HG02973 (cell line): ENCODE data around the gene ZNRD2.

Experiments
- ATAC-seq: cut with Tn5 transposase; IDR thresholded peaks from one replicate; pipeline ENCODE4 v1.9.1; 2021; ENCODE audit warnings: moderate library complexity; ENCODE audit not compliant: unreplicated experiment

Gene ZNRD2

DNA sequence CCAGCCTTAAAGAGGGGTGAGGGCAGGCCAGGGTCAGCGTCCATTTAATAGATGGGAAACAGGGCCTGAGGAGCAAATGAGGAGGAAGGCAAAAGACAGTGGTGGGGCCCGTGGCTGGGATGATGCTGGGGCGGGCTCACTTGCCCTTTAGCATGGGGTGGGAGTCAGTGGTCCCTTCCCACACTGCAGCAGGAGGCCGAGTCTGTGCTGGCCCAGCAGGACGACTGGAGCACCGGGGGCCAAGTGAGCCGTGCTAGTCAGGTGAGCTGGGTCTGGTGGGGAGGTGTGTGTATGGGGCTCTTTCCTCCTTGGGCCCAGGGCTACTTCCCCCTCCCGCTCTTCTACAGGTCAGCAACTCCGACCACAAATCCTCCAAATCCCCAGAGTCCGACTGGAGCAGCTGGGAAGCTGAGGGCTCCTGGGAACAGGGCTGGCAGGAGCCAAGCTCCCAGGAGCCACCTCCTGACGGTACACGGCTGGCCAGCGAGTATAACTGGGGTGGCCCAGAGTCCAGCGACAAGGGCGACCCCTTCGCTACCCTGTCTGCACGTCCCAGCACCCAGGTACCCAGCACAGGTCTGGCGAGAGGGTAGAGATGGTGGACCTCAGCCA, 32.6 kb upstream of the ZNRD2 start:
- no peak for ATAC-seq

GRCh38 chr11:65538232-65538914, 31.9 kb upstream of the ZNRD2 start:
- ATAC-seq, result no peak

DNA sequence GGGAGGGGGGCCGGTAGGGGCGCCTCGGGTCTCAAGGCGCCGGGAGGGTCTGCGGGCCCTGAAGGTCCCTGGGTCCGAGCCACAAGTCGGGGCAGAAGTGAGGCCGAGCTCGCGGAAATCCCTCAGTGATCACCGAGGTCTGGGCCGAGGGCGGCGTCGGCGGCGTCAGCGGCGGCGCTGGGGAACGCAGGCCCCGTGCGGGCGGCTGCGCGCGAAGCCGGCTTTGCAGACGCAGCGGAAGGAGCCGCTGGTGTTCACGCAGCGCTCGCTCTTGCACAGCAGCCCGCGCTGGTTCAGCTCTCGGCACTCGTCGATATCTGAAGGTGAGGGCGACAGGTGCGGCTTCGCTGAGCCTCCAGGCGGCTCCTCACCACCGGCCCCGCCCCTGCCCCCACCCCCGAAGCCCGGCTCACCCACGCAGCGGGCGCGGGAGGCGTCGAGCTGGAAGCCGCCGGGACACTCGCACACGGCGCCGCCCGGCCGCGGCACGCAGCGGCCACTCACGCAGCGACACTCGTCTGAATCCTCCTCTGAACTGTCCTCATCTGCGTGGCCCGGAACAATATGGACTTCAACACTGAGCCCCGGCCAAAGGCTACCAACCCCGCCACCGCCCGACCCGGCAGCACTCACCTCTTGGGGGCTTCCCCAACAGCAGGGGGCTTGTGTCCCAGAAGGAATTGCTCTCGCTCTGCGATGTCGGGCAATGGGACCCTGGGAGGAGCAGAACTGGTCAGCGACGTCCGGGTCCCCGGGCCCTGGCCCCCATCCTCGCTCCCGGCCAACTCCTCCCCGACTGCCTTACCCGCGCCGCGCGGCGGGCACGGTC, 31.1 kb upstream of the ZNRD2 start:
- ATAC-seq, result no peak

DNA sequence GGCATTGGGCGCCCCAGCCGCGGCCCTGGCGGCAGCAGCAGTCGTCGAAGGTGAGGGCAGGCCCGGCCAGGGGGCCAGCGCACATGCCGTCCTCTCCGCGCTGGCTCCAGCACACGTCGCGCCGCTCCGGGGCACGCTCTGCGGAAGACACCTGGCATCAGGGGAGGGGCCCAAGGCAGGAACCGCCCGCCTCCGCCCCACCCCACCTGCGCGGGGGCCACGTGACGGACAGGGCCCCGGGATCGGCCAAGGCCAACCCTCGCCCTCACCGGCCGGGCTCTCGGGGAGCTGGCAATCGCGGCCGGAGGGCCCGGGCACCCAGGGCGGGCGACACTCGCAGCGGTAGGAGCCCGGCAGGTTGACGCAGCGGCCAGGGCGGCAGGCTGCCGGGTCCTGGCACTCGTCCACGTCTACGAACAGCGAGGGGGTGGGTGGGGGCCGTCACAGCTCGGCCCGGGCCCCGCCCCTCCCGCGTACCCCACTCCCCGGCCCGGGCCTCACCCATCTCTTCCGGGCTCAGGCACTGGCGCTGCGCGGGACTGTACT, 30.5 kb upstream of the ZNRD2 start:
- peak; percentile 38 for ATAC-seq

DNA sequence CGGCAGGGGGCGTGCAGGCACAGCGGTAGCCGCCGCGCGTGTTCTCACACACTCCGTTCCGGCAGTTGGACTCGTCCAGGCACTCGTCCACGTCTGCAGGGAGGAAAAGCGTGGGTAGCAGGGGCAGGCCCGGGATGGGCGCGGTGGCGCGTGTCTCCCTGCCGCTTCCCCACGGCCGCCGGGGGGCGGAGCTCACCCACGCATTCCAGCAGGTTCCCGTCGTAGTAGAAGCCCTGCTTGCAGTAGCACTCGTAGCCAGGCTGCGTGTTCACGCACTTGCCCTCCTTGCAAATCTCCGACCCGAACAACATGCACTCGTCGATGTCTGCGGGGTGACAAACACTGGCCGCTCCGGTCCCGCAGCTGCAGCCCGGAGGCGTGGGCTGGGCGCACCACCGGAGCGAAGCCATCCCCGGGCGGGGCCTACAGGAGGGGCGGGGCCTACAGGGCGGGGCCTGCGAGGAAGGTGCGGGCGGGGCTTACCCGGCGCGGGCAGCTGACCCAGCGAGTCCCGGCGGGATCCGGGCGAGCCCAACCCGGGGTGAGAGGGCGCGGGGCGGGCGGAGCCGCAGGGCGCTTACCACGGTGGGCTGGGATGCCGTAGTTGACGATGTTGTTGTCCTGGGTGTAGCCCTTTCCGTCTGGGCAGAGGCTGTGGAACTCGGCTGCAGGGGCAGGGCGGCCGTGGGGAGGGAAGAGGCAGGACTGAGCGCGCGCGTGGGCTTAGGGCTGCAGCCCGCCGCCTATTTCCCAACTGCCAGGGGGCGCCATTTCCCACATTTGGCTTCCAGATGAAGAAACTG, 29.8 kb upstream of the ZNRD2 start:
- peak; percentile 58 for ATAC-seq

GRCh38 chr11:65541093-65541982, 28.9 kb upstream of the ZNRD2 start:
- no peak for ATAC-seq

DNA sequence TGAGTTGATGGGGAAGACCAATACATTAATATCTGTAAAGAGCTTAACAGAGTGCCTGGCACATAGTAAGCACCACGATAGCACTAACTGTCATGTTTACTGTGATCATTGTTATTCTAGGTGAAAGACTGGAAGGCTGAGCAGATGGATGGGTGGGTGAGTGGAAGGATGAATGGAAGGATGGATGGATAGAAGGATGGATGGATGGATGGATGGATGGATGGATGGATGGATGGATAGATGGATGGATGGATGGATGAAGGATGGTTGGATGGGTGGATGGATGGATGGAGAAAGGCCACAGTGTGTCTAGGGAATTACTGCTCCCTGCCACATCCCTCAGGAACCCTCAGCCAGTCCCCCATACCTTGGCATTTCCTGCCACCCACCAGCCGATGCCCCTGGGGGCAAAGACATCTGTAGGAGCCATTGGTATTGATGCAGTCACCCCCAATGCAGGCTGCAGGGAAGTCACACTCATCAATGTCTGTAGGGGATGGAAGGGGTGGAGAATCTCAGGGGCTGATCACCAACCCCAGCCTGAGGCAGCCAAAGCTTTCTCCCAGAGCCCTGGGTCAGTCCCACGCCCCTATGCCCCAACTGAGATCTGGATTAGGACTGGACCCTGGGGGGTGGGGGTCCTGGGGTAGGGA, 27.4 kb upstream of the ZNRD2 start:
- ATAC-seq, result no peak

- no peak for ATAC-seq
Measured at GRCh38 chr11:65545853-65546216, 24.4 kb upstream of the ZNRD2 start.

DNA sequence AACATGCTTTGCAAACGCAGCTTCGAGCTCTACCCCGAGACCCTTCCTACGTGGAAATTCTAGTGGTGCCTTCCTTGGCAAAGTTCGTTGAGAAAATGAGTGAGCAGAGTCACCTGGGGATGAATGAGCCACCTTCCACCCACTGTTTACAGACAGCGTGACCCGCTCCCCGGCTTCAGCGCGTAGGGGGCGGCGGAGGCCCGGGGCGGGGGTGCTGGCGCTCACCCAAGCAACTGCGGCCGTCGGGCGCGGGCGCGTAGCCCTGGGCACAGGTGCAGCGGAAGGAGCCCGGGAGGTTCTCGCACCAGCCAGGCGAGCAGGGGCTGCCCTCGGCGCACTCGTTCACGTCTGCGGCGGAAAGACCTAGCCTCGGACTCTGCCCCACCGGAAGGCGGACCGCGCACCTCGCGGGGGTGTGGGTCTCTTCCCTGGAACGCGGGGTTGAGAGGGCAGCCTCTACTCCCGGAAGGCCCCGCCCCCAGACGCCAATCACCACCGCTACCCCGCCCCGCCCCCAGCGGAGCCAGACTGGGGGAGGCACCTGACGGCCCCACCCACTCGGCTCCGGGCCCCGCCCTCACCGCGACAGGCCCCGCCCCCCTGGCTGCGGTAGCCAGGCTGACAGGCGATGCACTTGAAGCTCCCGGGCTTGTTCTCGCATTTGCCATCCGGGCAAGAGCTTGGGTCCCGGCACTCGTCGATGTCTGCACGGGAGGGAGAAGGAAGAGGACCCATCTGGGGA, 23.9 kb upstream of the ZNRD2 start:
- no peak for ATAC-seq

DNA sequence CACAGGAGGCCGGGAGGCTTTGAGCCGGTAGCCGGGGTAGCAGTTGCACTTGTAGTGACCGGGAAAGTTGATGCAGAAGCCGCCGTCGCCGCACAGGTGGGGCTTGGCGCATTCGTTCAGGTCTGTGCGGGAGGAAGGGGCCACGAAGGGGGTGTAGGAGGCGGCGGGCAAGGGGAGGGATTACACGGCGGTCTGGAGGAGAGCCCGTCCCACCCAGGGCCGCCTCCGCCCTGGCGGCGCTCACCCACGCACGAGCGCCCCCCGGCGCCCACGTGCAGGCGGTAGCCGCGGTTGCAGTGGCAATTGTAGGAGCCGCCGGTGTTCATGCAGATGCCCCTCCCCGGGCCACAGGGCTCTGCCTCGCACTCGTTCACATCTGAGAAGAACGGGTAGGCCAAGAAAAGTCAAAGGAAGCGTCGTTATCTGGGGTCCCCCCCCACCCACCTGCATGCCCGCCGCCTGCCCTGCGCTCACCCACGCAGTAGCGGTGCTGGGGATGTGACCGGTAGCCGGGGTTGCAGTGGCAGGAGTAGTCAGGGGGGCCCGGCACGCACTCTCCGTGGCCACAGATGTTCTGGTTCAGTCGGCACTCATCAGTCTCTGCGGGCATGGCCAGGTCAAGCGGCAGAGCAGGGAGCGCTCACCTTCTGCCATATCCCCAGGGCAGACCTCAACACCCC, 22.7 kb upstream of the ZNRD2 start:
- ATAC-seq, result no peak

GRCh38 chr11:65548395-65548794, 21.9 kb upstream of the ZNRD2 start:
- ATAC-seq, result no peak

DNA sequence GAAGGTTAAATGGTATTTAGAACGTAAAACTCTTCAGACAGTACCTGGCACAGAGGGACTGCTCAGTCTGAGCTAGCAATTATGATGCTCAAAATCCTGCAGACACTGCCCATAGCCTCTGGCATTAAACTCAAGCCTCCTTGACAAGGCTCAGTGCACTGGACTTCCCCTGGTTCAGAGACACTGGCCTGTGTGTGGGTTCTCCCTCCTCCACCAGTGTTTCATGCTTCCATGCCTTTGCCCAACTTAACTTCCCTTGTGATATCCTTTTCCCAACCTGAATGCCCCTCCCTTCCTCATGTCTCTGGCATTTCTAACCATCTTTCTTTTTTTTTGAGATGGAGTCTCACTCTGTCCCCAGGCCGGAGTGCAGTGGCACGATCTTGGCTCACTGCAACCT, 21.2 kb upstream of the ZNRD2 start:
- ATAC-seq, result no peak

DNA sequence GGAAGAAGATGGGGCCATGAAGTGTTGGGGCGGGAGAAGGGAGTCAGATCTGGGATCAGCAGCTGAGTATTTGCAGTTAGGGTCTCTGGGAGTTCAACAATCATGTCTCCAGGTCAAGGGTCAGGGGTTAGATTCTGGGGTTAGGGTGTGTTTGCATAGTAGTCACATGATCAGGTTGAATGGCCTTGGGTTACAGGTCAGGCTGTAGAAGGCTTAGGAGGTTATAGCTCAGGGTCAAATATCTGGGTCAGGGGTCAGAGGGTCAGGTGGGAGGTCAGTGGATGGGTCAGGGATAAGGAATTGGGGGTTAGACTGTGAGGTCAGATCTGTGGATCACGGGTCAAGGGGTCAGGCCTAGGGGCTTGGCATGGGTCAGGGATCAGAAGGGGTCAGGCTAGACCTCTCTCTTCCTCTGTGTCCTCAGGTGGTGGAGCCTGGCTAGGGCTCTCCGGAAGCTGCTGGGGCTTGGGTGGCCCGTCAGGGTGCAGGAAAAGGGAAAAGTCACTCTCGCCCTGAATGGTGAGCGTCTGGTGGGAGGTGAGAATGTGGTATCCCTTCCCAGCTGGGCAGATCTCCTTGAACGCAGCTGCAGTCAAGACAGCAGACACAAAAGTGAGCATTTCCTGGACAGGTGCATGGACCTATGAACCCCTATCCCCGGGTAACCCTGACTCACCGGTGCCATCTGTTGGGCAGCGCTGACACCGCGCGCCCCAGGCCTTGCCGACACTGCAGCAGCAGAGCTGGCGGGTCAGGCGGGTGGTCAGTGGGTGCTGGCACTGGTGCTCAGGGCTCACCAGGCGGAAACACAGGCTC, 18.5 kb upstream of the ZNRD2 start:
- ATAC-seq, result no peak

DNA sequence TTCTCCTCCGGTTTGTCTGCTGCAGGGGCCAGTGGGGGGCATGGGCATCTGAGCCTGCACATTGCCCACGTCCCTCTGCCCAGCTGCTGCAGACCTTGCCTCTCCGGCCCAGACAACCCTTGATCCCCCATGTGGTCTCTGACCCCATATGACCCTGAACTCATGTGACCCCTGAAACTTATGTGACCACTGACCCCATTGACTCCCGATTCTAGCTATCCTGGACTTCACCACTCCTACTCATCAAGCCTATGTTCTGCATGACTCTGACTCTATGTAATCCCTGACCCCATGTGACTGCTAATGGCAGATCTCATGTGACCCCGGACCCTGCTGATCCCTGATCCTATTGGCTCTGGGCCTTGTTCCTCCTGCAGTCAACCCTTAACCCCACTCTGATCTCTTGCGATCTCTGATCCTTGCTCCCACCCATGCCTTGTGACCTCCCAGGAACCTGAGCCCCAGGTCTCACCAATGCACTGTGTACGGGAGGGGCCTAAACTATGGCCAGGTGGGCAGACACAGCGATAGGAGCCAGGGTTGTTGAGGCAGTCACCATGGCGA, 17.8 kb upstream of the ZNRD2 start:
- ATAC-seq, result no peak

DNA sequence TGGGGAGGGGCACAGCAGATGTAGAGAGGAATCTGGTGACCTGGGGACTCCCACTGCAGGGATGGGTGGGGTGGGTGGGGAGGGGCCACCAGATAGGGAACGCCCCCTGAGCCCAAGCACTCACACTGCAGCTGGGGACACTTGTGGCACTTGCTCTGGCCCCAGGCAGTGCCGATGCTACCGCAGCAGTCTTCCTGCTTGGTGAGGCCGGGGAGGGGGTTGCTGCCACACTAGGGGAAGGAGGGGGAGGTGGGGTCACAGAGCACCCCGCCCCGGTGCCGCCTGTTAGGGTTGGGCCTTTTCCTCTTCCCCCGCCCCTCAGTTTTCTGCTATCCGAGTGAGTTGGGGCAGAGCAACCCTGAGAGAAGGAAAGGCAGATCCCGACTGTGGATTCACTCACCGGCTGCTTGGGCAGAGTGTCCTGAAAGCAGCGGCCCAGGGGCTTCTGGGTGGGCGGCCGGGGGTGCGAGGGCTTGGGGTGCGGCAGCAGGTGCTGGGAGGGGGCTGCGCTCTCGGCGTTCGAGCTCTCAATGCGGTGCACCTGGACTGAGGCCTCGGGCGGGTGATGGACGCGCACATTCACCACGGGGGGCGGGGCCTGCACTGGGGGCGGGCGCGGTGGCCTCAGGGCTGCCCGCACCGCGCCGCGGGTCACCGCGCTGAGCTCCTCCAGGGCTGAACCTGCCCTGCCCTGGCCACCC, 16.8 kb upstream of the ZNRD2 start:
- ATAC-seq, result no peak

DNA sequence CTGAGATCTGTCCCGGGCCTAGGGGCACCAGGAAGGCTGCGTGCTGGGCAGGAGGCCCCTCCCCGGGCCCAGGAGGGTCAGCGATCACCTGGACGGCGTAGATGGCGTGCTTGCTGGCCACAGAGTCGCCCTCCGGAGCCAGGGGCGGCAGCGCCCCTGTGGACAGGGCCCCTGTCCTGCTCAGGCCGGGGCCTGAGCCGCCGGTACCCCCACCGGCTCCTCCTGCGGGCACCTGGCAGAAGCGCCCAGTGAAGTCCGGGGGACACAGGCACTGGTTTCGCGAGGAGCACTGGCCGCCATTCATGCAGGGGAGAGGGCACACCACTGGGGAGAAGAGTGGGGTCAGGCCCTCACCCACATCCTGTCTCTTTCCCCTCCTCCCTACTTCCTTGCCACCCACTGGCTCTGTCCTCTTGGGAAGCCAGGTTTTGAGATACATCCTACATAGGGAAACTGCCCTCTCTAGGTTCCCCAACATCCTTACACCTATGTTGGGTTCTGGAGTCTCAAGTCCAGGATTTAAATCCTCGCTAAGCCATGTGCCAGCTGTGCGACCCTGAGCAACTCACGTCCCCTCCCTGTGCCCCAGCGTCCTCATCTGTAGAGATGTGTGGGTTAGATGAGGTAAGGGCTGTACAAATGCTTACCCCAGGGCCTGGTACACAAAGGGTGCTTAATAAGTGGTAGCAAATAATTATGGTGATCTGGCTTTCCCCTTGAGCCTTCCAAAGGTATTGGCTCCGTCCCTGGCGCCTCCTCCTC, 16.0 kb upstream of the ZNRD2 start:
- ATAC-seq, result no peak
